Kidney (tissue), 14 donors: ENCODE measurements around the gene DHRS7. TPM values are rescaled to one million over a fixed set of nuclear protein-coding genes. Genes with fewer than 3 reads are reported as not detected.

Source experiments
- DNase-seq, 5 donors: peaks; one replicate each; pipeline ENCODE4 v3.0.0-alpha.2; 2013 to 2020
- FAIRE-seq: peaks from 2 replicates; lab custom pipeline; 2012; peaks lifted over from hg19 to GRCh38; lab: Jason Lieb, UNC
- H3K27ac ChIP-seq, 2 donors: one replicate each; pipeline ENCODE4 v1.7.0; 2013; ENCODE audit warnings: low read depth in 2 of 2, low read length in 2 of 2, inconsistent platforms in 1 of 2
- H3K27me3 ChIP-seq: one replicate; pipeline ENCODE4 v1.7.1; 2013; ENCODE audit warnings: low read length, inconsistent platforms; ENCODE audit not compliant: control insufficient read depth, insufficient read depth
- H3K36me3 ChIP-seq, 3 donors: one replicate each; pipeline versions ENCODE4 v1.7.0 to v1.7.1; 2013; ENCODE audit warnings: low read length in 3 of 3, control low read depth in 1 of 3, inconsistent platforms in 1 of 3; ENCODE audit not compliant: insufficient read depth in 3 of 3, control insufficient read depth in 2 of 3
- H3K4me1 ChIP-seq, 3 donors: one replicate each; pipeline versions ENCODE4 v1.7.0 to v1.7.1; 2013; ENCODE audit warnings: low read length in 3 of 3, inconsistent platforms in 1 of 3, low read depth in 1 of 3; ENCODE audit not compliant: control insufficient read depth in 2 of 3, insufficient read depth in 2 of 3
- H3K4me3 ChIP-seq, 3 donors: one replicate each; pipeline versions ENCODE4 v1.7.0 to v1.8.1; 2013; ENCODE audit warnings: low read length in 3 of 3, control low read depth in 1 of 3, inconsistent platforms in 1 of 3
- H3K9ac ChIP-seq, 3 donors: one replicate each; pipeline versions ENCODE4 v1.7.0 to v1.7.1; 2013; ENCODE audit warnings: low read length in 3 of 3, control low read depth in 1 of 3, inconsistent platforms in 1 of 3
- H3K9me3 ChIP-seq, 3 donors: one replicate each; pipeline versions ENCODE4 v1.7.0 to v1.7.1; 2013; ENCODE audit warnings: low read length in 3 of 3, control low read depth in 1 of 3, inconsistent platforms in 1 of 3; ENCODE audit not compliant: control insufficient read depth in 2 of 3, insufficient read depth in 1 of 3
- CTCF ChIP-seq: IDR thresholded peaks from 3 replicates; pipeline ENCODE4 v1.5.1; 2012; ENCODE audit warnings: mild to moderate bottlenecking, moderate library complexity, borderline replicate concordance; ENCODE audit not compliant: insufficient read depth; ENCODE audit errors: extremely low read depth
- intact Hi-C: fragments of 100-400 bp; cut with DNase I; formaldehyde crosslinking; loops from one replicate; pipeline ENCODE4 v1.11.1; 2022
- polyA plus RNA-seq: library from polyadenylated mRNA; stranded (reverse); fragments of 350-450 nt; fragmentation: Illumina TruSeq; extraction: RNeasy Lipid Tissue Mini Kit (QIAGEN cat#74804); gene quantifications from one replicate; pipeline ENCODE4 v1.2.3, GENCODE V29; 2014; ENCODE audit warnings: low read depth, low replicate concordance; ENCODE audit not compliant: insufficient read depth
- total RNA-seq: library from RNA; stranded (reverse); fragmentation: NEBNext Ultra II Directional; extraction: Animal tissue kit (Norgen Biotek cat#: 25700); gene quantifications from one replicate; pipeline ENCODE4 v1.2.1, GENCODE V29; 2021
- donor health status: control.
- donor health status: control.
- donor health status: control.
- donor health status: control.
- donor health status: control.
- donor health status: DM: yes; HTN: yes; CAD: no.
- donor health status: Normal renal cell carcinoma (clear cell type).

DHRS7 gene
- total and polyA plus RNA-seq, 2 donors from 2014 or later: 93.7 to 128 TPM

- Histone ChIP-seq H3K27ac (no peak overlapping the region), H3K9me3 (no peaks in the 10 kb centered on the region), H3K4me3 (no peak overlapping the region), H3K36me3 (no peaks in the 10 kb centered on the region), H3K27me3 (no peaks in the 10 kb centered on the region), H3K4me1 (no peaks in the 10 kb centered on the region), H3K9ac (no peak overlapping the region)
- TF ChIP-seq CTCF: no peak
- FAIRE-seq (no peak), DNase-seq (no peak)
- intact Hi-C loops: loop anchor here (10.0 kb wide), 1 partner anchor 225 kb away; no protein-coding TSS in a partner anchor
Measured at GRCh38 chr14:60189923-60190840, 25.0 kb upstream of the DHRS7 start.

GRCh38 chr14:60188696-60189095 is 23.5 kb upstream of the DHRS7 start:
- no peaks in the 10 kb centered on the region for H3K27me3 ChIP-seq
- H3K27ac ChIP-seq: no peak overlapping the region
- H3K9me3 ChIP-seq: no peaks in the 10 kb centered on the region
- no peaks in the 10 kb centered on the region for H3K4me1 ChIP-seq
- intact Hi-C loops: no loop called here
- H3K36me3 ChIP-seq: no peaks in the 10 kb centered on the region
- no peak overlapping the region for H3K9ac ChIP-seq
- FAIRE-seq (no peak), DNase-seq (no peak)
- no peak overlapping the region for H3K4me3 ChIP-seq
- TF ChIP-seq CTCF: no peak

GRCh38 chr14:60188115-60188514 is 22.9 kb upstream of the DHRS7 start:
- DNase-seq (no peak), FAIRE-seq (no peak)
- H3K9ac ChIP-seq: no peak overlapping the region
- H3K4me3 ChIP-seq: no peak overlapping the region
- no peak overlapping the region for H3K27ac ChIP-seq
- H3K9me3 ChIP-seq: no peaks in the 10 kb centered on the region
- H3K27me3 ChIP-seq: no peaks in the 10 kb centered on the region
- TF ChIP-seq CTCF: no peak
- no peaks in the 10 kb centered on the region for H3K36me3 ChIP-seq
- intact Hi-C loops: no loop called here
- no peaks in the 10 kb centered on the region for H3K4me1 ChIP-seq
